ENCODE measurements around the gene CCDC149.

The CCDC149 gene

GRCh38 chr4:24912252-24913118 lies at the start of gene CCDC149:
CCDC149 (minus strand) TSS chr4:24913042; CDS start chr4:24912864, 178 bp downstream.
- peak; percentile 83 for DNase-seq (ENCODE audit: low spot score)

DNA sequence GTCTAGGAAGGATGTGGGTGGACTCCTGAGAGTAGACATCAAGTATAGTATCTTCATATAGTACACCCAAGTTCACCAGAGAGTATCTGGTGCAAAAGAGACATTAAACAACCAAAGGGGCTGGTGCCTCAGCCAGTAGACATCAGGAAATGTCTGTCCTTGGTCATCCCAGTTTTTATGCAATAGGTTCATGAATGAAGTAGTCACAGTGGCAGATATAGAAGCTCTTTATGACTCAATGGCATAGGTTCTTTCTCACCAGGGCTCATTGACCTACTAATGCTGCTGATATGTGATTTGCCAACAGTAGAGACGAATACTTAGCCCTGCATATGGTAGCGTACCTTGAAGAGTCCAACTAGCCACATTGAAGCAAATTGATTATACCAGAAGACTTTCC lies 45.0 kb upstream of the CCDC149 start:
- no peak for DNase-seq (ENCODE audit: low spot score)

DNA sequence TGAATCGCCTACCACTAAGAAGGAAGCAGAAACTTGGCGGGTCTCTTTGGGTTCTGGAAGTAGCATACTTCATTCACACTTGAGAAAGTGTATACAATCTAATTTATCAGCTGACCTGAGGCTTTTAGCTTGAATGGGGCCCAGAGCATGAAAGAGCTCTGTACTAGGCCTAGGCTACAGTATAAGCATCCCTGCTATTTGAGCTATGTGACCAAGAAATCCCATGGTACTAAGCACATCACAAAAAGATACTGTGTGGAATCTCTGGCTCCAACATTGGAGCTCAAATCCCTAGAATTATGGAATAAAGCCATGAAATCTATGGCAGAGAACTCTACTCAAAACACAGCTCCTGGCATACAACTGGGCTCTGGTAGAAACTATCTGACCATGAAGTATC lies 43.9 kb upstream of the CCDC149 start:
- DNase-seq (ENCODE audit: low spot score), result no peak

DNA sequence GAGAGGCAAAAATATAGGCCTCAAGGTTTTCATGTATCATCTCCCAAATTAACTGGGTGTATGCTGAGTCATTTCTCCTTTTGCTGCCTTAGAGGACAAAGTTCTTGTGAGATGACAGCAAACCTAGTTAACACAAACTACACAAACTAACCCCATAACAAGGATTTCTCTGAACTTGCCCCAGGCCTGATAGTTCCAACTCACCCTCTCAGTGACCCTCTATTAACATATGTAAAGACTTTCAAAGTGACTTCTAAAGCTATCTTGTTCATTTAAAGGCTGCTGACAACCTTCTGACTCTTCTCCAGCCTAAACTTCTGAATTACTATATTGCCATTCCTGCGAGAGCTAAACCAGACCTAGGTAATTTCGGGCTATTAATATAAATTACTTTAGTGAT lies 43.2 kb upstream of the CCDC149 start:
- DNase-seq (ENCODE audit: low spot score), result no peak

DNA sequence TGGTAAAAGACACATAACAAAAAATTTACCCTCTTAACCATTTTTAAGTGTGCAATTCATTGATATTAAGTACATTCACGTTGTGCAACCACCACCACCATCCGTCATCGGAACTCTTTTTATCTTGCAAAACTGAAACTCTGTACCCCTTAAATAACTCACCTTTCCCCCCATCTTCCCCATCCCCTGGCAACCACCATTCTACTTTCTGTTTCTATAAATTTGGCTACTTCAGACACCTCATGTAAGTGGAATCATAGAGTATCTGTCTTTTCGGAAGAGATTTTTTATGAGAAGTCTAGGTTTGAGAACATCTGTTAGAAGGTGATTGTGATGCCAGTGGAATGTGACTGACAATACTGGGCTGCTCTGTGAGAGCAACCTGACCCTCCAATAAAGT lies 39.8 kb upstream of the CCDC149 start:
- DNase-seq (ENCODE audit: low spot score), result no peak

DNA sequence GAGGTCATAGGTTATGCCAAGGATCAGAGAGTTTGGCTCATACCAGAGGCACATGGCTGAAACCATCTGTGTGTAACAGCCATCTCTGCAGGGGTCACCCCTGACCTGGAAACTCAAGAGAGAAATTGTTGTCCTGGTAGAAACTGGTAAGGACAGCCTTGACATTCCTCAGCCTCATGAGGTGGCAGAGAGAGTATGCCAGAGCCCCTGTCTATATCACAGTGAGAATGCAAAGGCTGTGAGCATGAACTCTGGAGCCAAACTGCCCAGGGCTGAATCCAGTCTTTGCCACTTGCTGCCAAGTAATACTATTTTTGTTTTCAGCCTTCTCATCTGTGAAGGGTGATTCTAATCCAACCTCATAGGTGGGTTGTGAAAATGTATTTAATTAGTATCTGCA lies 37.1 kb upstream of the CCDC149 start:
- peak; percentile 34 for DNase-seq (ENCODE audit: low spot score)

DNA sequence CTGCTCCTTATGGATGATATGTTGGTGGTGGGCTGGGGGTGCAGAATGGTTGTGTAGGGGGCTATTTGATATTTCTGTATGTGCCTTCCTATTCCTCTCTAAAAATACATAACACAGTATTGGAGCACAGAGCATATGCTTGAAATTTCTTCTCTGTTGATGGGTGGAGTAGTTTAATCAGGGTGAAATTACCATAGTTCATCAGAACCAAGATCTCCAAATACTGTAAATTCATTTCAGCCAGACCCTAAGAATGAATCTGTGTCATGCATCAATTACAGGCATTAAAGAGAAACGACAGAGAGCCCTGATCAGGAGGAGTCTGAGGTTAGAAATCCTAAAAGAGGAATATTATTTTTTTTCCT lies 25.1 kb upstream of the CCDC149 start:
- no peak for DNase-seq (ENCODE audit: low spot score)

- DNase-seq (ENCODE audit: low spot score), result no peak
Measured at GRCh38 chr4:24937176-24937916, 24.5 kb upstream of the CCDC149 start.

DNA sequence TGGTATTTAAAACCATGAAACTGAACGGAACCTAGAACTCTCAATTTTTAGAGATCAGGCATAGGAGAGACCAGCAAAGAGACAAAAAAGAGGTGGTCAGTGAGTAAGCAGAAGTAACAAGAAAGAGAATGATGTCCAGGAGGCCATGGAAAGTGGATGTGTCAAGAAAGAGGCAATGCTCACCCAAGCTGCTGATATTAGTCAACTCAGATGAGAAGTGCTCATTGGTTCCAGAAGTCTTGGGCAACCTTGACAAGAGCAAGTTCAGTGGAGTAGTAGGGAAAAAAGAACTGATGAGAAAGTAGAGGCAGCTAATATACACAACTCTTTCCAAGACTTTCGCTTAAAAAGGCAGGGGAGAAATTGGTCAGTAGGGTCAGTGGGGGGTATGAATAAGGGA lies 23.0 kb upstream of the CCDC149 start:
- no peak for DNase-seq (ENCODE audit: low spot score)

DNA sequence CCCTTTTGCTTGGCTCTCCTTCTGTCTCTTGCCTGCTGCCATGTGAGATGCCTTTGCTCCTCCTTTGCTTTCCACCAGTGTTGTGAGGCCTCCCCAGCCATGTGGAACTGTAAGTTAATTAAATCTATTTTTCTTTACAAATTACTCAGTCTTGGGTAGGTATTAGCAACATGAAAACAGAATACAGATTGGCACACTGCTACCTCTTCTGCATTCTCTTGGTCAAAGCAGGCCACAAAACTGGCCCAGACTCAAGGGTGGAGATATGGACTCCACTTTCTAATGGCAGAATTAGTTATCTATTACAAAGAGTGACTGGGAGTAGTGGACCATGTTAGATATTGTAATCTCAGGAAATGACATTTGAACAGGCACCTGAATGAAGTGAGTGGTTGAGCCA lies 21.5 kb upstream of the CCDC149 start:
- DNase-seq (ENCODE audit: low spot score), result no peak

- no peak for DNase-seq (ENCODE audit: low spot score)
Measured at GRCh38 chr4:24933684-24934275, 20.9 kb upstream of the CCDC149 start.

GRCh38 chr4:24932515-24933225 lies 19.8 kb upstream of the CCDC149 start:
- DNase-seq (ENCODE audit: low spot score), result no peak

DNA sequence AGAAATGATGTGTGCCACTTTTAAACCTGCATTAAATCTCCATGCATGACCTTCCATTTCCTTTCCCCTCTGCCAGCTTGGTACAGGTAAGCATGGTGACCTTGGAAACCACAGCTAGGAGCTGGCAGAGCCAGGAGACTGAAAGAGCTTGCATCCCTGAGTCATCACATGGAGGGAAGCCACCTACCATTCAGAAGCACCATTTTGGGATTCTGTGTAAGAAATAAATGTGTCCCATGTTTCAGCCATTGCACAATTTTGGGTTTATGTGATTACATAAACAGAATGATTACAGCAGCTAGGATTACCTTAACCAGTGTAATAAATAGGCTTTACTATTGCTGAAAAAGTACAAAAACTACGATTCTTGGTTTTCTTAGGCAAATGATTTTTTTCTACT lies 17.3 kb upstream of the CCDC149 start:
- no peak for DNase-seq (ENCODE audit: low spot score)

GRCh38 chr4:24928708-24929107 lies 15.9 kb upstream of the CCDC149 start:
- DNase-seq (ENCODE audit: low spot score), result no peak

GRCh38 chr4:24927049-24927448 lies 14.2 kb upstream of the CCDC149 start:
- no peak for DNase-seq (ENCODE audit: low spot score)

DNA sequence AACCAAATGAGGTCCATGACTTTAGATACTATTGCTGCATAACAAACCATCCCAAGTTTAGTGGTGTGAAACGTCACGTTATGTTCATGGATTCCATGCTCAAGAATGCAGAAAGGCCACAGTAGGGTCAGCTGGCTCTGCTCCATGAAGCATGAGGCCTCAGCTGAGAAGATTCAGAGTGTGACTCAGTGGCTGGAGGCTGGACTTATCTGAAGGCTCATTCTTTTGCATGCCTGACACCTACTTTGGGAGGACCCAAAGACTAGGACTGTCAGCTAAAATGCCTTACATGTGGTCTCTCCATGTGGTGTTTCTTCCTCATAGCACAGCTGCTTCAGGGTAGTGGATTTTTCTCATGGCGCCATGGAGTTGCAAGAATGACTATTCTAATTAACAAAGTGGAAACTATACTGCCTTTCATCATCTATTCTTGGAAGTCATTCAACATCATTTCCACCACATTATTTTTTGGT lies 11.5 kb upstream of the CCDC149 start:
- DNase-seq (ENCODE audit: low spot score), result no peak

DNA sequence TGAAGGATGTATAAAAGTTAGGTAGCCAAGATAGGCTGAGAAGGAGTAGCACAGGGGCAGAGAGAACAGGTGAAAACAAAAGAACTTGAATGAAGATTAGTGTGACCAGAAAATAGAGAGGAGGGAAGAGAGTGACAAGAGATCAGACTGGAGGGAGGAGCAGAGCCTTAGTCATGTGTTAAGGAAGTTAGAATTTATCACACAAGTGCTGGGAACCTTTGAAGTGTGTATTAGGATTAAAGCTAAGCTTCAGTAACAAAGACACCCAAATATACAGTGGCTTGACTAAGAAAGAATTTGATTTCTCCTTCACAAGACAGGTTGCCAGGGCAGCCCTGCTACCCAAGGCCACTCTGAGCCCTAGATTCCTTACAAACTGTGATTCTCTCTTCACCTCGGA lies 10.7 kb upstream of the CCDC149 start:
- DNase-seq (ENCODE audit: low spot score), result no peak

- no peak for DNase-seq (ENCODE audit: low spot score)
Measured at GRCh38 chr4:24923002-24923401, 10.2 kb upstream of the CCDC149 start.

DNA sequence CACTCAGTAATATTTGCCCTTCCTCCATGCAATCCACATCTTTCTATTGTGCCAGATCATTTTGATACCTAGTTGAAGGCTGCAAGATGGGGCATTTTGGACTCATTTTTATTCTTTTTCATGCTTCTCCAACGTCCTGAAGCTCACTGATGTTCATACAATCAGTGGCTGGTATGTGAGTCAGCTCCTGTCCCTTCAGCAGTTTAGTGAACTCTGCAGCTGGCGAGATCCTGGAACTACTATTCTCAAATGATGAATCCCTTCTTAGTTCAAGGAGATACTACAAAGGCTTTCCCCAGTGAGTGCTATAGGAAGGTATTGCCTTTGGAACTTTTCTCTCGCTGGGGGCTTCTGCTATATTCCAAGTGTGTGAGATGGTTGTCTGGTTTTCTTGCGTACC lies 9.6 kb upstream of the CCDC149 start:
- no peak for DNase-seq (ENCODE audit: low spot score)

- DNase-seq (ENCODE audit: low spot score), result no peak
Measured at GRCh38 chr4:24921491-24921890, 8.6 kb upstream of the CCDC149 start.

DNA sequence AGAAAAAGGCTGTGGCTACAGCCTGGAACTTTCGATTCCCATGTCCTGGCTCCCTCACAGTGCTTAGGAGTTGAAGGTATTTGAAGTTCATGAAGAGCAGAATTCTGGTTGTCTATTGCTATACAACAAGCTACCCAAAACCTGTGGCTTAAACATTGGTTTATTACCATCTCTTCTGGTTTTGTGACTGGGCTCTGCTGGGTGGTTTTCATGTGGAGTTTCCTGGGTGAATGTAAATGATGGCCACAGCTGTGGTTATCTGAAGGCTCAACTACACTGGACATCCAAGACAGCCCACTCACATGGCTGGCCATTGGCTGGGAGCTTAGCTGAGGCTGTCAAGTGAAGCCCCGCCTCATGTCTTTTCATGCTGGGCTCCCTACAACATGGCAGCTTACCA lies 7.2 kb upstream of the CCDC149 start:
- DNase-seq (ENCODE audit: low spot score), result no peak
